NCI-H1105 treated with DMSO at 0.1 percent for 48 hours (cell line): ENCODE data around the gene XYLT1.

Experiments used
- DNase-seq: peaks from one replicate; lab custom pipeline; 2025; lab: John Stamatoyannopoulos, UW

XYLT1 gene

GRCh38 chr16:17286443-17286842, 184.3 kb downstream of the XYLT1 start:
- DNase-seq = no peak

GRCh38 chr16:17283016-17283415, 187.7 kb downstream of the XYLT1 start:
- DNase-seq = no peak

GRCh38 chr16:17282247-17282646, 188.5 kb downstream of the XYLT1 start:
- DNase-seq = no peak

GRCh38 chr16:17281052-17281451, 189.7 kb downstream of the XYLT1 start:
- DNase-seq = no peak

- no peak for DNase-seq
Measured at GRCh38 chr16:17278988-17279387, 191.8 kb downstream of the XYLT1 start.

- DNase-seq = no peak
Measured at GRCh38 chr16:17277981-17278381, 192.8 kb downstream of the XYLT1 start.

- no peak for DNase-seq
Measured at GRCh38 chr16:17276610-17277009, 194.2 kb downstream of the XYLT1 start.

GRCh38 chr16:17276010-17276530, 194.7 kb downstream of the XYLT1 start:
- DNase-seq = no peak

- DNase-seq = no peak
Measured at GRCh38 chr16:17275076-17276009, 195.4 kb downstream of the XYLT1 start.

- no peak for DNase-seq
Measured at GRCh38 chr16:17273142-17273561, 197.6 kb downstream of the XYLT1 start.

GRCh38 chr16:17272716-17273115, 198.0 kb downstream of the XYLT1 start:
- no peak for DNase-seq

GRCh38 chr16:17271687-17272086, 199.1 kb downstream of the XYLT1 start:
- DNase-seq = peak; percentile 24

GRCh38 chr16:17270683-17271109, 200.1 kb downstream of the XYLT1 start:
- DNase-seq = no peak

GRCh38 chr16:17270111-17270510, 200.6 kb downstream of the XYLT1 start:
- DNase-seq = peak; percentile 11

- DNase-seq = no peak
Measured at GRCh38 chr16:17269439-17269838, 201.3 kb downstream of the XYLT1 start.

GRCh38 chr16:17266608-17267313, 204.0 kb downstream of the XYLT1 start:
- peak; percentile 3 for DNase-seq

GRCh38 chr16:17265154-17265553, 205.6 kb downstream of the XYLT1 start:
- no peak for DNase-seq

- DNase-seq = no peak
Measured at GRCh38 chr16:17261197-17261858, 209.4 kb downstream of the XYLT1 start.

- no peak for DNase-seq
Measured at GRCh38 chr16:17260276-17260849, 210.4 kb downstream of the XYLT1 start.

- no peak for DNase-seq
Measured at GRCh38 chr16:17259751-17260270, 210.9 kb downstream of the XYLT1 start.

- DNase-seq = no peak
Measured at GRCh38 chr16:17258848-17259713, 211.7 kb downstream of the XYLT1 start.
